Activated gamma-delta T cell treated with anti-CD3 and anti-CD28 coated beads, Interleukin-2, amount 50 U/mL, for 16 hours (primary cell): ENCODE data around the gene BRIP1.
"Not testable (repeated sequence)": the region's sequence is repeated elsewhere in the genome, so short reads cannot be mapped to it uniquely, and the experiment has no call there.

Source experiments
- DNase-seq: peaks from one replicate; pipeline ENCODE4 v3.0.0-alpha.2; 2020; ENCODE audit warnings: low read depth

Gene BRIP1

GRCh38 chr17:61799812-61800484, 63.4 kb downstream of the BRIP1 start:
- no peak for DNase-seq

- DNase-seq: no peak
Measured at GRCh38 chr17:61797283-61797682, 66.0 kb downstream of the BRIP1 start.

- DNase-seq: no peak
Measured at GRCh38 chr17:61795546-61795945, 67.8 kb downstream of the BRIP1 start.

GRCh38 chr17:61794792-61795191, 68.5 kb downstream of the BRIP1 start:
- DNase-seq: no peak

GRCh38 chr17:61794242-61794641, 69.1 kb downstream of the BRIP1 start:
- DNase-seq: no peak

GRCh38 chr17:61793565-61793964, 69.8 kb downstream of the BRIP1 start:
- no peak for DNase-seq

GRCh38 chr17:61789872-61790271, 73.5 kb downstream of the BRIP1 start:
- DNase-seq: no peak

GRCh38 chr17:61786088-61786487, 77.2 kb downstream of the BRIP1 start:
- no peak for DNase-seq

- no peak for DNase-seq
Measured at GRCh38 chr17:61784510-61784909, 78.8 kb downstream of the BRIP1 start.

GRCh38 chr17:61783556-61784304, 79.6 kb downstream of the BRIP1 start:
- DNase-seq: no peak

GRCh38 chr17:61783120-61783519, 80.2 kb downstream of the BRIP1 start:
- DNase-seq: no peak

GRCh38 chr17:61782683-61783082, 80.6 kb downstream of the BRIP1 start:
- DNase-seq: no peak

- DNase-seq: no peak
Measured at GRCh38 chr17:61775364-61775763, 88.0 kb downstream of the BRIP1 start.

- no peak for DNase-seq
Measured at GRCh38 chr17:61774724-61775123, 88.6 kb downstream of the BRIP1 start.

GRCh38 chr17:61774087-61774486, 89.2 kb downstream of the BRIP1 start:
- DNase-seq: not testable (repeated sequence)

GRCh38 chr17:61770752-61771533, 92.4 kb downstream of the BRIP1 start:
- DNase-seq: no peak

- DNase-seq: no peak
Measured at GRCh38 chr17:61770043-61770442, 93.3 kb downstream of the BRIP1 start.

GRCh38 chr17:61768405-61768804, 94.9 kb downstream of the BRIP1 start:
- DNase-seq: no peak

- DNase-seq: no peak
Measured at GRCh38 chr17:61766520-61766919, 96.8 kb downstream of the BRIP1 start.

- no peak for DNase-seq
Measured at GRCh38 chr17:61764846-61765245, 98.5 kb downstream of the BRIP1 start.

GRCh38 chr17:61761827-61762226, 101.5 kb downstream of the BRIP1 start:
- no peak for DNase-seq

- DNase-seq: no peak
Measured at GRCh38 chr17:61759362-61759761, 104.0 kb downstream of the BRIP1 start.

GRCh38 chr17:61758430-61758829, 104.9 kb downstream of the BRIP1 start:
- DNase-seq: no peak
